ENCODE data around the gene KIAA0825.

Gene KIAA0825

DNA sequence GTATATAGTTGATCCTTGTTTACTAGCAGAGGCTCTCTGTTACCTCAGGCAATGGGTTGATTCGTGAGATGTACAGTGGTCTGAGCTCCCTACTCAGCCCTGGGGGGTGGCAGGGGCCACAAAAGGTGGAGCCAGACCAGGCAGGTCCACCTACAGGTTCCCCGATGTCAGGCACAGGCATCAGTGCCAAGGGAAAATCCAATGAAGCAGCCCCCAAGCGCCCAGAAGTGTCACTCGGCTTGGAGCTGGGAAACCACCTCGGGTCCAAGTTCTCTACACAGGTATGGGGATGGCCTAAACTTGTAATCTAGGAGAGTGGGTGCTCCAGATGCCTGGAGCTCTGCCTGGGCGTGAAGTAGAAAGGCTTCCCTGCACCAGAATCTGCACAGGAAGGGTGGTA lies 188.8 kb downstream of the KIAA0825 start:
- no peaks in the 10 kb centered on the region for H3K79me2 ChIP-seq (ENCODE audit: low read length)
- H3K9ac ChIP-seq (ENCODE audit: low read length), result no peak overlapping the region
- H2AFZ ChIP-seq (ENCODE audit: low read depth, low read length), result no peak overlapping the region
- H3K27ac ChIP-seq (ENCODE audit: low read length), result no peak overlapping the region
- H3K4me3 ChIP-seq (ENCODE audit: low read length), result no peak overlapping the region
- no peak overlapping the region for H3K4me2 ChIP-seq (ENCODE audit: low read length)
- TF ChIP-seq EZH2phosphoT487 (IDR thresholded peaks at IDR 0.05; ENCODE audit: low read depth), result no peak
- TF ChIP-seq, protein P1, sequence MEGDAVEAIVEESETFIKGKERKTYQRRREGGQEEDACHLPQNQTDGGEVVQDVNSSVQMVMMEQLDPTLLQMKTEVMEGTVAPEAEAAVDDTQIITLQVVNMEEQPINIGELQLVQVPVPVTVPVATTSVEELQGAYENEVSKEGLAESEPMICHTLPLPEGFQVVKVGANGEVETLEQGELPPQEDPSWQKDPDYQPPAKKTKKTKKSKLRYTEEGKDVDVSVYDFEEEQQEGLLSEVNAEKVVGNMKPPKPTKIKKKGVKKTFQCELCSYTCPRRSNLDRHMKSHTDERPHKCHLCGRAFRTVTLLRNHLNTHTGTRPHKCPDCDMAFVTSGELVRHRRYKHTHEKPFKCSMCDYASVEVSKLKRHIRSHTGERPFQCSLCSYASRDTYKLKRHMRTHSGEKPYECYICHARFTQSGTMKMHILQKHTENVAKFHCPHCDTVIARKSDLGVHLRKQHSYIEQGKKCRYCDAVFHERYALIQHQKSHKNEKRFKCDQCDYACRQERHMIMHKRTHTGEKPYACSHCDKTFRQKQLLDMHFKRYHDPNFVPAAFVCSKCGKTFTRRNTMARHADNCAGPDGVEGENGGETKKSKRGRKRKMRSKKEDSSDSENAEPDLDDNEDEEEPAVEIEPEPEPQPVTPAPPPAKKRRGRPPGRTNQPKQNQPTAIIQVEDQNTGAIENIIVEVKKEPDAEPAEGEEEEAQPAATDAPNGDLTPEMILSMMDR (IDR thresholded peaks at IDR 0.05; ENCODE audit: low read depth, low read length), result no peak
- H3K36me3 ChIP-seq (replicated peaks; ENCODE audit: low read depth, low read length), result no peaks in the 10 kb centered on the region
- H4K20me1 ChIP-seq (ENCODE audit: insufficient read depth, low read length), result no peaks in the 10 kb centered on the region
- no peaks in the 10 kb centered on the region for H3K27me3 ChIP-seq (ENCODE audit: low read depth, low read length)
- H3K9me3 ChIP-seq (ENCODE audit: insufficient read depth, low read length), result no peaks in the 10 kb centered on the region
- H3K4me1 ChIP-seq (ENCODE audit: low read length), result no peaks in the 10 kb centered on the region

DNA sequence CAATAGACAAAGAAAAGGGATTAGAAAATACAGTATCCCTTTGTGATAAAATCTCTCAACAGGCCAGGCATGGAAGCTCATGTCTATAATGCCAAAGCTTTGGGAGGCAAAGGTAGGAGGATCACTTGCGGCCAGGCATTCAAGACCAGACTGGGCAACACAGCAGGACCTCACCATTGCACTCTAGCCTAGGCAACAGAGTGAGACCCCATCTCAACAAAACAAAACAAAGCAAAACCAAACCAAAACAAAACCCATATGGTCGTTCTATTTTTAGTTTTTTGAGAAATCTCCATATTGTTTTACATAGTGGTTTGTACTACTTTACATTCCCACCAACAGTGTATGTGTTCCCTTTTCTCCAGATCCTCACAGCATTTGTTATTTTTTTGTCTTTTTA lies 193.0 kb downstream of the KIAA0825 start:
- Histone ChIP-seq H3K4me3 (ENCODE audit: low read length) (no peak overlapping the region), H3K27me3 (ENCODE audit: low read depth, low read length) (no peaks in the 10 kb centered on the region), H3K4me1 (ENCODE audit: low read length) (no peaks in the 10 kb centered on the region), H3K9ac (ENCODE audit: low read length) (no peak overlapping the region), H3K9me3 (ENCODE audit: insufficient read depth, low read length) (no peaks in the 10 kb centered on the region), H3K36me3 (replicated peaks; ENCODE audit: low read depth, low read length) (no peaks in the 10 kb centered on the region), H3K79me2 (ENCODE audit: low read length) (no peaks in the 10 kb centered on the region), H4K20me1 (ENCODE audit: insufficient read depth, low read length) (no peaks in the 10 kb centered on the region), H2AFZ (ENCODE audit: low read depth, low read length) (no peak overlapping the region), H3K27ac (ENCODE audit: low read length) (no peak overlapping the region), H3K4me2 (ENCODE audit: low read length) (no peak overlapping the region)
- TF ChIP-seq EZH2phosphoT487 (IDR thresholded peaks at IDR 0.05; ENCODE audit: low read depth), result no peak
- TF ChIP-seq, protein P1 (IDR thresholded peaks at IDR 0.05; ENCODE audit: low read depth, low read length), result no peak

DNA sequence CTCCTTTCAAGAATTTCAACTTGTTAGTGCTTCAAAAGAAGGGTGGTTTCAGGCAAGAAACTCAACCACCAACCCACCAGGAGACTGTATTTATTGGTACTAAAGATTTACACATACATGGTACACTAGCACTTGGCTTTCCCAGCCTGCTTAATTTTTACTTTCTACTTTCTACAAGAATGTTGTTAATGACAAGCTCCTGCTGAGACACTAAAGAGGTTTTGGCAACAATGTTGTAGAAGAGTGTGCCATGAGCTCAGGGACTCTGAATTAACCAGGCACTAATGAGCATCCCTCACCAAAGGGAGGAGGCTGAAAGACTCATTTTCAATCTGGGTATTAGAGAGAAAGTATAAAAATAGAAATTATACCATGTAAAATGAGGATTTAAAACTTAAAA lies 195.0 kb downstream of the KIAA0825 start:
- no peaks in the 10 kb centered on the region for H3K4me1 ChIP-seq (ENCODE audit: low read length)
- H3K27me3 ChIP-seq (ENCODE audit: low read depth, low read length), result no peaks in the 10 kb centered on the region
- no peaks in the 10 kb centered on the region for H3K9me3 ChIP-seq (ENCODE audit: insufficient read depth, low read length)
- no peaks in the 10 kb centered on the region for H3K79me2 ChIP-seq (ENCODE audit: low read length)
- H3K27ac ChIP-seq (ENCODE audit: low read length), result no peak overlapping the region
- H3K4me3 ChIP-seq (ENCODE audit: low read length), result no peak overlapping the region
- H2AFZ ChIP-seq (ENCODE audit: low read depth, low read length), result no peak overlapping the region
- no peaks in the 10 kb centered on the region for H3K36me3 ChIP-seq (replicated peaks; ENCODE audit: low read depth, low read length)
- no peak overlapping the region for H3K4me2 ChIP-seq (ENCODE audit: low read length)
- no peaks in the 10 kb centered on the region for H4K20me1 ChIP-seq (ENCODE audit: insufficient read depth, low read length)
- TF ChIP-seq, protein P1 (IDR thresholded peaks at IDR 0.05; ENCODE audit: low read depth, low read length), result no peak
- TF ChIP-seq EZH2phosphoT487 (IDR thresholded peaks at IDR 0.05; ENCODE audit: low read depth), result no peak
- no peak overlapping the region for H3K9ac ChIP-seq (ENCODE audit: low read length)

DNA sequence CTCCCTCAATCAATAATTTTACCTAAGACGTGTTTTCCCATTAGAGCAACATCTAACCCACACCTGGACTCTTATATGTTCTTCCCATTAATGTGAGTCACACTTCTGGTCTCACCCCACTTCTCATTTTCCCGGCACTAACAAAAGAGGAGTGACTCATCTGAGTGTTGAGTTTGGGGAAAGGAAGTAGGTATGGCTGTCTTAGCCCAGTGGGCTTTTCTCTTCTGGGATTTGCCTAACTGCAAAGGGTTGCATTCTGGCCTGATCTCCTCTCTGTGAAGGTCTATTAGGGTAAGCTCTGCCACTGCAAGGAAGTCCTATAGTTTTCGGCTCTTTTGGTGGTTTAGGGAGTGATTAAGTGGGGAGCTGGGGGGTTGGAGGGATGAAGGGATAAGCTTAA lies 195.6 kb downstream of the KIAA0825 start:
- TF ChIP-seq, protein P1 (IDR thresholded peaks at IDR 0.05; ENCODE audit: low read depth, low read length), result no peak
- no peak for TF ChIP-seq EZH2phosphoT487 (IDR thresholded peaks at IDR 0.05; ENCODE audit: low read depth)
- H2AFZ ChIP-seq (ENCODE audit: low read depth, low read length), result no peak overlapping the region
- H3K36me3 ChIP-seq (replicated peaks; ENCODE audit: low read depth, low read length), result no peaks in the 10 kb centered on the region
- H3K9me3 ChIP-seq (ENCODE audit: insufficient read depth, low read length), result no peaks in the 10 kb centered on the region
- H4K20me1 ChIP-seq (ENCODE audit: insufficient read depth, low read length), result no peaks in the 10 kb centered on the region
- no peak overlapping the region for H3K4me3 ChIP-seq (ENCODE audit: low read length)
- no peak overlapping the region for H3K4me2 ChIP-seq (ENCODE audit: low read length)
- H3K27ac ChIP-seq (ENCODE audit: low read length), result no peak overlapping the region
- H3K79me2 ChIP-seq (ENCODE audit: low read length), result no peaks in the 10 kb centered on the region
- no peak overlapping the region for H3K9ac ChIP-seq (ENCODE audit: low read length)
- no peaks in the 10 kb centered on the region for H3K27me3 ChIP-seq (ENCODE audit: low read depth, low read length)
- no peaks in the 10 kb centered on the region for H3K4me1 ChIP-seq (ENCODE audit: low read length)
